H1 (cell line): Measurements from ENCODE around the gene ZBTB14. TPM values are rescaled to one million over a fixed set of nuclear protein-coding genes. Genes with fewer than 3 reads are reported as not detected.

ENCODE experiments used
- CTCF ChIA-PET: fragments of 300-600 bp; sonication (Branson Sonifier 250); formaldehyde crosslinking; loops from one replicate; lab custom pipeline; 2021; ENCODE audit not compliant: partially characterized antibody; lab: Charles Lee
- POLR2A ChIA-PET: fragments of 300-600 bp; sonication (Branson Sonifier 250); formaldehyde crosslinking; loops from one replicate; lab custom pipeline; 2021; ENCODE audit warnings: inconsistent platforms; ENCODE audit not compliant: partially characterized antibody; lab: Charles Lee
- DNase-seq, 2 experiments: peaks; one replicate each; pipeline versions ENCODE4 v3.0.0 to v3.0.0-alpha.2; 2010 to 2022; ENCODE audit warnings: low spot score in 2 of 2, low read depth in 1 of 2, mixed read lengths in 1 of 2
- FAIRE-seq: peaks from 2 replicates; lab custom pipeline; 2011; peaks lifted over from hg19 to GRCh38; lab: Jason Lieb, UNC
- H2AFZ ChIP-seq: 2 replicates; pipeline ENCODE4 v1.8.1; 2012; ENCODE audit warnings: low read length, inconsistent platforms
- H2AK5ac ChIP-seq: 2 replicates; pipeline ENCODE4 v1.6.1; 2013; ENCODE audit warnings: low read depth, low read length
- H2BK120ac ChIP-seq: replicated peaks from 2 replicates; pipeline ENCODE3; 2013; ENCODE audit warnings: low read depth, low read length, inconsistent platforms
- H2BK12ac ChIP-seq: 2 replicates; pipeline ENCODE4 v1.6.1; 2013; ENCODE audit warnings: low read depth, low read length
- H2BK15ac ChIP-seq: 2 replicates; pipeline ENCODE4 v1.6.1; 2013; ENCODE audit warnings: low read length
- H2BK20ac ChIP-seq: 2 replicates; pipeline ENCODE4 v1.6.1; 2013; ENCODE audit warnings: low read length
- H2BK5ac ChIP-seq: 2 replicates; pipeline ENCODE4 v1.6.1; 2013; ENCODE audit warnings: low read depth, low read length
- H3K14ac ChIP-seq: 2 replicates; pipeline ENCODE4 v1.6.1; 2013; ENCODE audit warnings: inconsistent platforms; ENCODE audit not compliant: insufficient read length
- H3K18ac ChIP-seq: 2 replicates; pipeline ENCODE4 v1.6.1; 2013; ENCODE audit warnings: low read length; ENCODE audit errors: extremely low read depth
- H3K23ac ChIP-seq: 2 replicates; pipeline ENCODE4 v1.6.1; 2013; ENCODE audit warnings: inconsistent platforms; ENCODE audit not compliant: insufficient read length
- H3K23me2 ChIP-seq: 2 replicates; pipeline ENCODE4 v1.6.1; 2013; ENCODE audit warnings: low read depth, low read length
- H3K27ac ChIP-seq: 2 replicates; pipeline ENCODE4 v1.6.1; 2011; ENCODE audit warnings: low read depth, low read length, inconsistent platforms
- H3K27me3 ChIP-seq, 4 experiments: replicated peaks in 1 of 4; 1 replicate in 1 of 4; 2 replicates in 3 of 4; pipeline versions ENCODE4 v1.6.1 to v1.8.1; 2011 to 2013; ENCODE audit warnings: low read length in 3 of 4, mild to moderate bottlenecking in 3 of 4, inconsistent platforms in 2 of 4, mixed read lengths in 2 of 4, moderate library complexity in 1 of 4; ENCODE audit not compliant: control insufficient read depth in 3 of 4, insufficient read depth in 3 of 4; ENCODE audit errors: extremely low read depth in 1 of 4
- H3K36me3 ChIP-seq, 4 experiments: 2 replicates each; pipeline versions ENCODE4 v1.6.1 to v1.8.1; 2011 to 2013; ENCODE audit warnings: mild to moderate bottlenecking in 4 of 4, low read length in 3 of 4, moderate library complexity in 2 of 4, control low read depth in 1 of 4, inconsistent platforms in 1 of 4; ENCODE audit not compliant: insufficient read depth in 4 of 4, control insufficient read depth in 2 of 4
- H3K4ac ChIP-seq: replicated peaks from 2 replicates; pipeline ENCODE3; 2013; ENCODE audit warnings: low read length, low read depth, mixed read lengths, inconsistent platforms; ENCODE audit not compliant: insufficient read length
- H3K4me1 ChIP-seq, 4 experiments: replicated peaks in 1 of 4; 1 replicate in 1 of 4; 2 replicates in 3 of 4; pipeline versions ENCODE4 v1.6.1 to v1.8.1; 2011 to 2013; ENCODE audit warnings: low read length in 3 of 4, inconsistent platforms in 2 of 4, mixed read lengths in 1 of 4; ENCODE audit not compliant: insufficient read depth in 4 of 4, control insufficient read depth in 3 of 4
- H3K4me2 ChIP-seq, 2 experiments: 2 replicates each; pipeline versions ENCODE4 v1.6.1 to v1.8.1; 2011 to 2013; ENCODE audit warnings: low read depth in 2 of 2, low read length in 2 of 2, control low read depth in 1 of 2, inconsistent platforms in 1 of 2, mild to moderate bottlenecking in 1 of 2; ENCODE audit not compliant: insufficient read depth in 1 of 2
- H3K4me3 ChIP-seq, 4 experiments: fragments of 200-600, 300-600 bp in 1 of 4; sonication (generic), shearing (Covaris generic), sonication (Bioruptor Twin) in 1 of 4; 2 replicates each; pipeline versions ENCODE4 v1.5.1 to v1.8.1; 2011 to 2016; ENCODE audit warnings: low read length in 4 of 4, low read depth in 3 of 4, control low read depth in 2 of 4, inconsistent platforms in 2 of 4, mild to moderate bottlenecking in 2 of 4, mixed read lengths in 1 of 4, moderate library complexity in 1 of 4; ENCODE audit not compliant: insufficient read depth in 2 of 4; ENCODE audit errors: extremely low read depth in 1 of 4
- H3K56ac ChIP-seq: replicated peaks from 2 replicates; pipeline ENCODE3; 2013; ENCODE audit warnings: low read depth, mild to moderate bottlenecking, mixed read lengths, low read length, inconsistent platforms; ENCODE audit not compliant: insufficient read length
- H3K79me1 ChIP-seq: 2 replicates; pipeline ENCODE4 v1.6.1; 2013; ENCODE audit warnings: low read depth, low read length, control low read depth
- H3K79me2 ChIP-seq, 2 experiments: 2 replicates each; pipeline versions ENCODE4 v1.6.1 to v1.8.1; 2012 to 2013; ENCODE audit warnings: low read length in 2 of 2, mild to moderate bottlenecking in 2 of 2, inconsistent platforms in 1 of 2; ENCODE audit not compliant: insufficient read depth in 2 of 2, control insufficient read depth in 1 of 2
- H3K9ac ChIP-seq, 4 experiments: replicated peaks in 1 of 4; 1 replicate in 1 of 4; 2 replicates in 3 of 4; pipeline versions ENCODE4 v1.6.1 to v1.8.1; 2011 to 2013; ENCODE audit warnings: low read depth in 3 of 4, low read length in 3 of 4, control low read depth in 2 of 4, mild to moderate bottlenecking in 2 of 4, moderate library complexity in 2 of 4, inconsistent platforms in 1 of 4; ENCODE audit errors: extremely low read depth in 1 of 4
- H3K9me3 ChIP-seq, 2 experiments: 2 replicates each; pipeline versions ENCODE4 v1.6.1 to v1.8.1; 2012 to 2013; ENCODE audit warnings: mild to moderate bottlenecking in 2 of 2, moderate library complexity in 2 of 2, control low read depth in 1 of 2, inconsistent platforms in 1 of 2, low read depth in 1 of 2, low read length in 1 of 2, mixed read lengths in 1 of 2; ENCODE audit not compliant: insufficient read depth in 2 of 2
- H4K20me1 ChIP-seq, 2 experiments: replicated peaks in 1 of 2; 2 replicates each; pipeline versions ENCODE3 to v1.8.1; 2011 to 2013; ENCODE audit warnings: inconsistent platforms in 2 of 2, low read length in 2 of 2, mild to moderate bottlenecking in 1 of 2; ENCODE audit not compliant: insufficient read depth in 2 of 2, control insufficient read depth in 1 of 2
- H4K5ac ChIP-seq: 2 replicates; pipeline ENCODE4 v1.6.1; 2013; ENCODE audit warnings: low read length, low read depth, mixed read lengths, inconsistent platforms; ENCODE audit not compliant: insufficient read length
- H4K8ac ChIP-seq: 2 replicates; pipeline ENCODE4 v1.8.0; 2013; ENCODE audit warnings: mild to moderate bottlenecking, moderate library complexity, low read length, inconsistent platforms; ENCODE audit not compliant: insufficient read depth; ENCODE audit errors: extremely low read depth
- H4K91ac ChIP-seq: replicated peaks from 2 replicates; pipeline ENCODE3; 2013; ENCODE audit warnings: low read length, mixed read lengths, inconsistent platforms; ENCODE audit not compliant: insufficient read length
- MAFK ChIP-seq: IDR thresholded peaks from 2 replicates; pipeline ENCODE4 v1.6.1; 2012; ENCODE audit warnings: low read depth, mild to moderate bottlenecking, improper control_type of control experiment, low read length
- NRF1 ChIP-seq: IDR thresholded peaks from 2 replicates; pipeline ENCODE4 v1.6.1; 2011; ENCODE audit warnings: mild to moderate bottlenecking, low read depth, low read length, improper control_type of control experiment
- WGBS, 2 experiments: shearing (Covaris generic) in 1 of 2; methylation state at CpG; one replicate each; pipeline versions ENCODE4 v1.1.6 to v1.1.7; 2013 to 2015; ENCODE audit warnings: low lambda C conversion rate in 2 of 2, mixed read lengths in 2 of 2, inconsistent platforms in 1 of 2, low coverage in 1 of 2, missing lambda C conversion rate in 1 of 2; ENCODE audit not compliant: insufficient replicate concordance in 2 of 2, insufficient coverage in 1 of 2, insufficient read length in 1 of 2; ENCODE audit errors: extremely low coverage in 1 of 2, missing lambda C conversion rate in 1 of 2; 5-methylcytosine and 5-hydroxymethylcytosine counted together
- polyA plus RNA-seq, 7 experiments: library from polyadenylated mRNA; depleted of rRNA in 3 of 7; stranded (reverse) in 5 of 7; unstranded in 2 of 7; fragments of >200 nt in 5 of 7; fragments of 200-250 nt in 2 of 7; gene quantifications; 1 replicate in 5 of 7; 2 replicates in 1 of 7; 4 replicates in 1 of 7; pipeline versions ENCODE4 v1.2.1 to v1.2.3, GENCODE V29; 2011 to 2013; ENCODE audit warnings: missing spikeins in 2 of 7, mixed read lengths in 2 of 7
- total RNA-seq: library from RNA; stranded (reverse); fragmentation: NEBNext Ultra II Directional; extraction: Animal tissue kit (Norgen Biotek cat#: 25700); gene quantifications from 2 replicates; pipeline ENCODE4 v1.2.1, GENCODE V29; 2021

The ZBTB14 gene
- total and polyA plus RNA-seq, 2 of the 8 experiments (the other 6 are each of a cell fraction or from before 2014, with no cell fraction given) = 5.2 to 18.3 TPM

DNA sequence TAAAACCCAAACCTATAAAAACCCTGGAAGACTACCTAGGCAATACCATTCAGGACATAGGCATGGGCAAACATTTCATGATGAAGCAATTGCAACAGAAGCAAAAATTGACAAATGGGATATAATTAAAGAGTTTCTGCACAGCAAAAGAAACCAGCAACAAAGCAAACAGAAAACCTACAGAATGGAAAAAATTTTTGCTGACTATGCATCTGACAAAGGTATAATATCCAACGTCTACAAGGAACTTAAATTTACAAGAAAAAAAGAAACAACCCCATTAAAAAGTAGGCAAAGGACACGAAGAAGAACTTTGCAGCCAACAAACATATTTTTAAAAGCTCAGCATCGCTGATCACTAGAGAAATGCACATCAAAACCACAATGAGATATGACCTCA is 28.8 kb downstream of the ZBTB14 start:
- no peak overlapping the region for H2BK12ac ChIP-seq
- DNase-seq (no peak), FAIRE-seq (no peak)
- no peaks in the 10 kb centered on the region for H3K79me2 ChIP-seq
- ChIA-PET POLR2A (no interaction called here), CTCF (no interaction called here)
- H3K4me3 ChIP-seq = no peak overlapping the region
- no peak overlapping the region for H3K23ac ChIP-seq
- H3K23me2 ChIP-seq = no peaks in the 10 kb centered on the region
- H3K4me1 ChIP-seq = no peaks in the 10 kb centered on the region
- H3K9me3 ChIP-seq = peaks cover 0 to 6% of the 10 kb centered on the region in 2 experiments; a peak in 1 of 4 replicates
- H3K27me3 ChIP-seq = no peaks in the 10 kb centered on the region
- no peak overlapping the region for H3K18ac ChIP-seq
- 69% methylated on average over 3 of the region's 3 CpGs; no CpG with 5 or more reads in 1 of the 2 experiments for WGBS, 2 experiments
- H4K91ac ChIP-seq = no peak overlapping the region
- H3K14ac ChIP-seq = no peak overlapping the region
- no peak overlapping the region for H4K5ac ChIP-seq
- no peak overlapping the region for H2AK5ac ChIP-seq
- no peaks in the 10 kb centered on the region for H4K20me1 ChIP-seq
- H3K36me3 ChIP-seq = no peaks in the 10 kb centered on the region
- no peak overlapping the region for H3K9ac ChIP-seq
- no peak overlapping the region for H2AFZ ChIP-seq
- no peak overlapping the region for H2BK5ac ChIP-seq
- H3K56ac ChIP-seq = no peak overlapping the region
- H2BK20ac ChIP-seq = no peak overlapping the region
- H2BK120ac ChIP-seq = no peak overlapping the region
- no peak overlapping the region for H4K8ac ChIP-seq
- H3K4ac ChIP-seq = no peak overlapping the region
- H3K4me2 ChIP-seq = no peak overlapping the region
- no peak overlapping the region for H2BK15ac ChIP-seq
- no peak overlapping the region for H3K27ac ChIP-seq
- TF ChIP-seq NRF1 = no peak
- TF ChIP-seq MAFK = peak; percentile 39; the same call in 1 of the 2 replicates
- H3K79me1 ChIP-seq = no peaks in the 10 kb centered on the region
